Cardiac fibroblast (primary cell): ENCODE data around the gene RPS10.

Experiments
- DNase-seq, 2 donors: peaks; one replicate each; pipeline versions ENCODE4 v3.0.0 to v3.0.0-alpha.2; 2010; ENCODE audit warnings: low read depth in 2 of 2
- H3K4me3 ChIP-seq, 2 donors: replicated peaks in 1 of 2; 1 replicate in 1 of 2; 2 replicates in 1 of 2; pipeline ENCODE4 v1.5.1; 2011; ENCODE audit warnings: low read depth in 2 of 2, low read length in 2 of 2, mild to moderate bottlenecking in 2 of 2, moderate library complexity in 1 of 2
- CTCF ChIP-seq: IDR thresholded peaks from one replicate; pipeline ENCODE4 v1.5.1; 2011; ENCODE audit warnings: low read depth, mild to moderate bottlenecking, low read length, inconsistent platforms

Gene RPS10

GRCh38 chr6:34462010-34462409, 36.1 kb upstream of the RPS10 start:
- no peak for DNase-seq
- no peak for TF ChIP-seq CTCF

GRCh38 chr6:34460796-34461507, 35.1 kb upstream of the RPS10 start:
- no peak for TF ChIP-seq CTCF
- peak in 1 of 2 donors; percentile 37 for DNase-seq
- no peak overlapping the region for H3K4me3 ChIP-seq

More at GRCh38 chr6:34462010-34462409, 36.1 kb upstream of the RPS10 start:
- H3K4me3 ChIP-seq: no peak overlapping the region

GRCh38 chr6:34459899-34460593, 34.2 kb upstream of the RPS10 start:
- H3K4me3 ChIP-seq: no peak overlapping the region
- TF ChIP-seq CTCF: peak; percentile 76
- DNase-seq: peak; percentile 64 to 80

- H3K4me3 ChIP-seq: no peak overlapping the region
- TF ChIP-seq CTCF: no peak
- DNase-seq: no peak
Measured at GRCh38 chr6:34457742-34458735, 32.2 kb upstream of the RPS10 start.

- H3K4me3 ChIP-seq: no peak overlapping the region
- no peak for TF ChIP-seq CTCF
- DNase-seq: no peak
Measured at GRCh38 chr6:34457382-34457741, 31.5 kb upstream of the RPS10 start.

- DNase-seq: no peak
- TF ChIP-seq CTCF: no peak
- no peak overlapping the region for H3K4me3 ChIP-seq
Measured at GRCh38 chr6:34455831-34456230, 30.0 kb upstream of the RPS10 start.
